NCI-H774 (cell line): ENCODE results near the gene SMG9.

Experiments
- DNase-seq: peaks from one replicate; lab custom pipeline; 2025; lab: John Stamatoyannopoulos, UW

The SMG9 gene

GRCh38 chr19:43724896-43725295, 29.9 kb downstream of the SMG9 start:
- DNase-seq: no peak

GRCh38 chr19:43723588-43723987, 31.2 kb downstream of the SMG9 start:
- DNase-seq: no peak

- no peak for DNase-seq
Observed at GRCh38 chr19:43721469-43722048, 33.2 kb downstream of the SMG9 start.

- DNase-seq: no peak
Observed at GRCh38 chr19:43720936-43721335, 33.8 kb downstream of the SMG9 start.

DNA sequence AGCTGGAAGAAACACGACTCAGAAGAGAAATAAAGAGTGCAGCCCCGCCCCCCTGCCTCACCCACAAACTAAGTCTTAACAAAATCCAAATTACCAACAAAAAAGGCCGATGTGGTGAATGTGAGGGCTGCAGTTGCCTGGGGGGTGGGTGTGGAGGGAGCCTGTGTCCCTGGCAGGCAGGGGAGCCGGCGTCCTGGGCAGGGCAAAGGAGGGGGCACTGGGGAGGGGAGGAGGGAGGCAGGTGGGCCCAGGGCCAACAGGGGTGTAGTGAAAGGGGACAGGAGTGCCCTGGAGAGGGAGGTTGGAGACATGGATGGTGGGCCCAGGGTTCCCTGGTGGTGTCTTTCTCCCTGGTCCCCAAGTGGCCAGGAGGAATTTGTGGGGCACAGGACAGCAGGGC, 34.8 kb downstream of the SMG9 start:
- no peak for DNase-seq

DNA sequence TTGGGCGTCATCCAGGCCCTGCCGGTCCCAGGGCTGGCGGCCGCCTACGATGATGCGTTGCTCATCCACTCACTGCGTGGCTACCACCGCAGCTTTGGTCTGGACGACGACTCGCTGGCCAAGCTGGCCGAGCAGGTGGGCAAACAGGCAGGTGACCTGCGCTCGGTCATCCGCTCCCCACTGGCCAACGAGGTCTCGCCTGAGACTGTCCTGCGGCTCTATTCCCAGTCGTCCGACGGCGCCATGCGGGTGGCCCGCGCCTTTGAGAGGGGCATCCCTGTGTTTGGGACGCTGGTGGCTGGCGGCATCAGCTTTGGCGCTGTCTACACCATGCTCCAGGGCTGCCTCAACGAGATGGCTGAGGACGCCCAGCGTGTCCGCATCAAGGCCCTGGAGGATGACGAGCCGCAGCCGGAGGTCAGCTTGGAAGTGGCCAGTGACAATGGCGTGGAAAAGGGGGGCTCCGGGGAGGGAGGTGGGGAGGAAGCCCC, 35.3 kb downstream of the SMG9 start:
- DNase-seq: no peak

GRCh38 chr19:43718627-43719377, 36.0 kb downstream of the SMG9 start:
- DNase-seq: no peak

GRCh38 chr19:43715776-43716175, 39.0 kb downstream of the SMG9 start, which contains the start of gene IRGC:
IRGC (plus strand) TSS chr19:43716076; CDS start chr19:43718559, 2,483 bp downstream.
- no peak for DNase-seq

GRCh38 chr19:43713208-43713607, 41.6 kb downstream of the SMG9 start:
- no peak for DNase-seq

DNA sequence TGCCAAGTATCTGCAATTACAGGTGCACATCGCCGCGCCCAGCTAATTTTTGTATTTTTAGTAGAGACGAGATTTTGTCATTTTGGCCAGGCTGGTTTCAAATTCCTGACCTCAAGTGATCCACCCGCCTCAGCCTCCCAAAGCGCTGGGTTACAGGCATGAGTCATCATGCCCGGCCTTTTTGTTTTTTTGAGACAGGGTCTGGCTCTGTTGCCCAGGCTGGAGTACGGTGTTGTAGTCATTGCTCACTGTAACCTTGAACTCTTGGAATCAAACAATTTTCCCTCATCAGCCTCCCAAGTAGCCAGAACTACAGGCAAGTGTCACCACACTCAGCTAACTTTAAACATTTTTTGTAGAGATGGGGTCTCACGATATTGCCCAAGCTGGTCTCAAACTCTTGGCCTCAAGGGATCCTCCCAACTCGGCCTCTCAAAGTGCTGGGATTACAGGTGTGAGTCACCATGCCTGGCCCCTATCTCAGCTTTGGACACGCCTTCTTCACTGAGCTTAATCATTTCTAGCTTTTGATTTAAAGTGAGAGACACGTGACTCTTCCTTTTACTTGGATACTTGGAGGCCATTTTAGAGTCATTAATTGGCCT, 42.9 kb downstream of the SMG9 start:
- no peak for DNase-seq

- DNase-seq: no peak
Observed at GRCh38 chr19:43708716-43709115, 46.0 kb downstream of the SMG9 start.

DNA sequence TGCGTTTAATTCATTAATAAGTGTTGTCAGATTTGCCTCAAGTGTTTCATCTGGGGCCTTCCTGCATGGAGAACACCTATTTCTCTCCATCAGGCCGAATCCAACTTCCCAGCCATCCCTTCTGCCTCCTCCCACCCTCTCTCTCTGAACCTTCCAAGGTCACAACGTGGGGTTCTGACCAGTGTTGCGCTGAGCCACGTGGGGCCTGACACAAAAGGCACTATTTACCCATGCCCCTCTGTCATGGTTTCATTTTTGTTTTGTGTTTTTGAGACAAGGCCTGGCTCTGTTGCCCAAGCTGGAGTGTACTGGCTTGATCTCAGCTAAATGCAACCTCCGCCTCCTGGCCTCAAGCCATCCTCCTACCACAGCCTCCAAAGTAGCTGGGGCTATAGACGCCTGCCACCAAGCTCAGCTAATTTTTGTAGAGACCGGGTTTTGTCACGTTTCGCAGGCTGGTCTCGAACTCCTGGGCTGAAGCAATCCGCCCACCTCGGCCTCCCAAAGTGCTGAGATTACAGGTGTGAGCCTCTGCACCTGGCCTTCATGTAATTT, 47.5 kb downstream of the SMG9 start:
- no peak for DNase-seq

- no peak for DNase-seq
Observed at GRCh38 chr19:43705729-43706128, 49.0 kb downstream of the SMG9 start.

DNA sequence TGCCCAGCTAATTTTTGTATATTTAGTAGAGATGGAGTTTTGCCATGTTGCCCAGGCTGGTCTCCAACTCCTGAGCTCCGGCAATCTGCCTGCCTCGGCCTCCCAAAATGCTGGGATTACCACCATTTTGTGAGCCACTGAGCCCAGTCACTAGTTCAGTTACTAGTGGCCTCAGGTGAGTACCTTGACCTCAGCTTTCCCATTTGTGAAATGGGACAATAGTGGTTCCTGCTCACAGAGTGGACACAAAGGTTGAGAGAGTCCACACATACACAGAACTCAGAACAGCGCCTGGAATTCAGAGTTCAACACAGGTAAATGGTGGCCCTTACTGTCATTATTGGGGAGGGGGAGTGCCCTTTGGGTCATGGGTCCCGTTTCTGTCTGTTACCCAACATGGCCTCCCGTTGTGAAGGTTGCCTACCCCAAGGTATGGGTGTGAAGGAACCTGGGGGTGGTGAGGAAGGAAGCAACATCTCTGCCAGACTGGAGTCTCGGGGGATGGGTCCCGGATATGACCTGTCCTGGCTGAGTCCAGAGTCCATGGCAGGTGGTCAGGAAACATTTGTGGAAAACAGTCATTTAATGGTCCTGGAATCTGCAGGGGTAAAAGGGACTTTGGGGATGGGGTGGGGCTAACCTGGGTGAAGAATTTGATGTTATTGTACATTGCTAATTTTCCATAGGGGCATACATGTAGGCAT, 50.6 kb downstream of the SMG9 start:
- DNase-seq: no peak

GRCh38 chr19:43700395-43701000, 54.3 kb downstream of the SMG9 start:
- DNase-seq: no peak

DNA sequence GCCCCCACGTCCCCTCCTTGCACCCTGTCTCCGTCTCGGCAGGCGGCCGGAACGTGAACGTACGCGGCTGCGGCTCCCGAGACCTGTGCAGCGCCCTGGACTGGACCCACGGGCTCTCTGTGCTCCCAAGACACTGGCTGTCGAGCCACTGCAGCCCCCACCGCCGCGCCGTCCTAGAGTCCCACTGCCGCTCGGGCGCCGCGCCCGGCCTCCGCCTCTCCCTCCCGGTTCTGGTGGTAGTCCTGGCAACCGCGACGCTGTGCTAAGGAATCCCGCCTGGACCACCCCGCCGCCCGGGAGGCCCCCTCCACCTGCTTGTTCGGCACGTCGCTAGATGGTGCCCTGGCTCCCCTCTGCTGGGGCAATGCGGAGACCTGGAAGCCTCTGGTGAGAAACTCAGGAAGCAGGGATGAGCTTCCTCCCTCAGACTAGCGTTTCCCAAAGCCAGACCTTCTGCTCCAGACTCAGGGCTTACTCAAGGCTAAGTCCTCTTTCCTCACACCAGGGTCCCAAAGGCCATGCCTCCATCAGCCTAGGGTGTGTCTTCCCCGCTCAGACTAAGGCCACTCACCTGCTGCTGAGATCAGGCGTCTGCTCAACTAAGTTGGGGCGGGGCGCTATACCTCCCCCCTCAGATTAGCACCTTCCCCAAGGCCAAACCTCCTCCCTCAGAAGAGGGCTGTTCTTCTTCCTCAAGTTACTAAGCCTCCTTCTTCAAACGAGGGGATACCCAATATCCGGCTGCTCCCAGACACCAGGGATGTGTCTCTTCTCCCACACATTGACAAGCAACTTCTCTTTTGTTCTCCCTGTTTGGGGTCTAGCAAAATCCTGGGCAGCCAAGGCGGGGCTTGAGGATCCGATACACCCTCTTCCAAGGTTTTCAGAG, 55.0 kb downstream of the SMG9 start:
- DNase-seq: no peak

DNA sequence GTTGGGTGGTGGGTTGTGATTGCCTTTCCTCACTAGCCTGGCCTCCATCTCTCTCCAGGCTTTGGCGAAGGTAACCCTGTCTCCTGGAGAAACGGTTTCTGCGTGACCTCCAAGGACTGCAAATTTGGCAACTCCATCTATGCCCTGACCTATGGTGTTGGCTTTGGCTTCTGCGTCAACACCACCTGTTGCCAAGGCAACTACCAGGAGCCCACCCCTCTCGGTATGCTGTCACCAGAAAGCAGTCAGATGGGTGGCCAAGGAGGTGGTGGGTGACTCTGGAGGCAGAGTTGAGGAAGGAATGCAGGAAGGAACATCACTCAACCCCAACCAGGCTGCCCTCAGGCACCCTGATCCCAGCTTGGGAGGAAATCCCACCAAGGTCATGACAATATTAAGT, 57.5 kb downstream of the SMG9 start:
- DNase-seq: no peak

DNA sequence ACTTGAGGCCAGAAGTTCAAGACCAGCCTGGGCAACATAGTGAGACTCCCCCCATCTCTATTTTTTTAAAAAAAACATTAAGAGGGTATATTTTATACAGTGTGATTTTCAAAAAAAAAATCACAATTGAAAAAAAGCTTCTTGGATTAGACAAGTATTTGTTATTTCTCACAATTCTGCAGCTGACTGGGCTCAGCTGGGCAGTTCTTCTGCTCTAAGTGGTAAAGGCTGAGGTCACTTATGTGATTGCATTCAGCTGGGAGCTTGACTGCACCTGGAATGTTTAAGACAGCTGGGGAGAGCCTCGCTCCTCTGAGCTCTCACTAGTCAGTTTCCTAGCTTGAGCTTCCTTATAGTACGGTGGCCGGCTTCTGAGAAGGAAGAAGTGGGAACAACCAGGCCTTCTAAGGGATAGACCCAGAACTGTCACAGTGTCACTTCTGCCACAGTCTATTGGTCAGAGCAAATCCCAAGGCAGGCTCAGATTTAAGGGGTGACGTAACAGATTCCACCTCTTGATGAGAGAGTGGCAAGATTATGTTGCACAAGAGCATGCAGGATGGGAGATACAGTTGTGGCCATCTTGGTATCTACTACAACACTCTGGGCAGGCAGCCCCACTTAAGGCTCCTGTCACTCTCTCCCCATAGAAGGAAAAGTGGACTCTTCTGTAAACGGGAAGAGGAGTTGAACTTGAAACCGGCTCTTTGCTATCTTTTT, 58.6 kb downstream of the SMG9 start:
- no peak for DNase-seq

DNA sequence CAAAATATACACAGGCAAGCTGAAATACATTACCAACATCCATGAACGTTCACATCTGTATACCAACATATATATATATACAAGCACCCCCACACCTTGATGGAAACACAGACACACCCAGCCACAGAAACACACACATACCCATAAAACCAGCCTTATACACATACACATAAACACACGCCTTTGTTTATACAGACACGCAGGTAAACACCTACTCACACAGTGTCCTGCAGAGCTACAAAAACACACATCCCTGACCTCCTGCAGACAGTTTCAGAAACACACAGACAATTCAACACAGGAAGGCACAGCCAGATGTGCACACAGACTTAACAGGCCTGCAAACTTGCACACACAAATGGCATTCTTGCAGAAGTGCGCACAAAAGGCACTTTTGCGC, 60.2 kb downstream of the SMG9 start:
- no peak for DNase-seq

DNA sequence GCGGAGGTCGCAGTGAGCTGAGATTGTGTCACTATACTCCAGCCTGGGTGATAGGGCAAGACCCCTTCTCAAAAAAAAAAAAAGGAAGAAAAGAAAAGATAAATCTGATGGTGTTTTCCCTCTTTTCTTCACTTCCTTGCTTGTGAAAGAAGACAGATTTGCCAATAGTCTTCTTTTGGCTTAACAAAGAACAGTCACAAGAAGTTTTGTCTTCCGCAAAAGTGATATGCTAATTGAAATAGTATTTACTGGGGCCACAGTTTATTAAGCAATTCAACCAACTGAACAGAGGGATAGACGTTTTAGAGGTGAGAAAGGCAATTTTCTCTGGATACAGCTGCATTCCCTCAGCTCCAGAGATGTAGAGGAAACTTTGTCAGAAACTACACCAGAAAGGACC, 61.9 kb downstream of the SMG9 start:
- no peak for DNase-seq
